Posterior vena cava (tissue), 2 donors: ENCODE results near the gene NBR1. TPM values are rescaled to one million over a fixed set of nuclear protein-coding genes. Genes with fewer than 3 reads are reported as not detected.
"Not testable (repeated sequence)": the region's sequence is repeated elsewhere in the genome, so short reads cannot be mapped to it uniquely, and the experiment has no call there.

Experiments used
- DNase-seq: peaks from one replicate; pipeline ENCODE4 v3.0.0-alpha.2; 2020; ENCODE audit warnings: low spot score
- intact Hi-C, 2 donors: fragments of 100-400 bp; cut with DNase I; formaldehyde crosslinking; loops; one replicate each; pipeline versions ENCODE4 v1.14.1 to v1.14.2; 2022 to 2023
- total RNA-seq, 2 donors: library from RNA; stranded (reverse); fragmentation: NEBNext Ultra II Directional; extraction: Animal tissue kit (Norgen Biotek cat#: 25700); gene quantifications; one replicate each; pipeline ENCODE4 v1.2.1, GENCODE V29; 2021
- donor health status: DM: yes; HTN: yes; CAD: no.
- donor health status: DM: yes; HTN: yes; CAD: no.

Gene NBR1
- total RNA-seq, 2 donors from 2014 or later, result 64.7 to 69.1 TPM

- intact Hi-C loops, result no loop called here
Observed at GRCh38 chr17:43210576-43210975, 39.6 kb downstream of the NBR1 start.

GRCh38 chr17:43211123-43211479 is 40.1 kb downstream of the NBR1 start:
- DNase-seq, result no peak
- intact Hi-C loops, result no loop called here

More at GRCh38 chr17:43210576-43210975, 39.6 kb downstream of the NBR1 start:
- no peak for DNase-seq

GRCh38 chr17:43211480-43212402 is 40.7 kb downstream of the NBR1 start, which contains the start of gene TMEM106A:
TMEM106A (plus strand) TSS chr17:43211875; CDS start chr17:43213042, 1,167 bp downstream.
- intact Hi-C loops, result no loop called here
- peak; percentile 94 for DNase-seq

GRCh38 chr17:43212641-43213490 is 41.9 kb downstream of the NBR1 start:
- no peak for DNase-seq
- intact Hi-C loops, result no loop called here

- intact Hi-C loops, result no loop called here
- no peak for DNase-seq
Observed at GRCh38 chr17:43213545-43213944, 42.5 kb downstream of the NBR1 start.

GRCh38 chr17:43215341-43215740 is 44.3 kb downstream of the NBR1 start:
- intact Hi-C loops, result no loop called here
- no peak for DNase-seq

GRCh38 chr17:43216369-43216761 is 45.4 kb downstream of the NBR1 start:
- no peak for DNase-seq
- intact Hi-C loops, result no loop called here

GRCh38 chr17:43216762-43217613 is 46.0 kb downstream of the NBR1 start:
- intact Hi-C loops, result no loop called here
- no peak for DNase-seq

- DNase-seq, result no peak
- intact Hi-C loops, result no loop called here
Observed at GRCh38 chr17:43217614-43218087, 46.6 kb downstream of the NBR1 start.

- DNase-seq, result no peak
- intact Hi-C loops, result no loop called here
Observed at GRCh38 chr17:43219001-43219400, 48.0 kb downstream of the NBR1 start.

GRCh38 chr17:43219746-43220380 is 48.8 kb downstream of the NBR1 start:
- no peak for DNase-seq
- intact Hi-C loops, result loop anchor here in 1 of 2 donors (5.0 kb wide), 1 partner anchor 133 kb away; no protein-coding TSS in a partner anchor

GRCh38 chr17:43220511-43221125 is 49.6 kb downstream of the NBR1 start:
- DNase-seq, result no peak
- intact Hi-C loops, result loop anchor here in 1 of 2 donors (5.0 kb wide), 1 partner anchor 133 kb away; no protein-coding TSS in a partner anchor

GRCh38 chr17:43224146-43224705 is 53.2 kb downstream of the NBR1 start:
- no peak for DNase-seq
- intact Hi-C loops, result loop anchor here in 1 of 2 donors (5.0 kb wide), 1 partner anchor 137 kb away; no protein-coding TSS in a partner anchor

- no peak for DNase-seq
- intact Hi-C loops, result no loop called here
Observed at GRCh38 chr17:43226393-43226792, 55.4 kb downstream of the NBR1 start.

- DNase-seq, intact Hi-C loops: not testable (repeated sequence)
Observed at GRCh38 chr17:43228020-43228782, 57.2 kb downstream of the NBR1 start, which contains the start of gene CCDC200. CCDC200 (minus strand) TSS chr17:43228623; CDS start chr17:43228554, 69 bp downstream.

GRCh38 chr17:43231205-43232020 is 60.4 kb downstream of the NBR1 start:
- DNase-seq, intact Hi-C loops: not testable (repeated sequence)
